ENCODE measurements around the gene ZNF644. TPM values are rescaled to one million over a fixed set of nuclear protein-coding genes. Genes with fewer than 3 reads are reported as not detected.

ZNF644 gene
- total RNA-seq, 1 experiment from 2014 or later, result 71.4 TPM

- POLR2A ChIA-PET, result no interaction called here
- H3K27ac Mint-ChIP-seq, result peak overlapping the region; percentile 50
- ATAC-seq (no peak), DNase-seq (ENCODE audit: low spot score) (no peak)
- H3K4me1 Mint-ChIP-seq, result peaks cover 27% of the 10 kb centered on the region
- CTCF ChIA-PET, result interaction anchor here (0.6 to 2.5 kb wide), 3 partner anchors 24 to 347 kb away, joined by 3 to 14 read pairs (median 3); no protein-coding TSS in a partner anchor
- H3K36me3 Mint-ChIP-seq, result no peaks in the 10 kb centered on the region
- no peaks in the 10 kb centered on the region for H3K9me3 Mint-ChIP-seq
- H3K4me3 Mint-ChIP-seq, result no peak overlapping the region
- TF ChIP-seq FOXJ3 (CRISPR knock-in tag; IDR thresholded peaks at IDR 0.05; ENCODE audit: borderline replicate concordance), result no peak
- TF ChIP-seq TCF7 (CRISPR knock-in tag; IDR thresholded peaks at IDR 0.05; ENCODE audit: low read depth), result no peak
- TF ChIP-seq ZNF317 (CRISPR knock-in tag; IDR thresholded peaks at IDR 0.05; ENCODE audit: borderline replicate concordance, low read depth), result no peak
- no peak for TF ChIP-seq CBFB (CRISPR knock-in tag; IDR thresholded peaks at IDR 0.05; ENCODE audit: low read depth)
- TF ChIP-seq ZNF232 (CRISPR knock-in tag; IDR thresholded peaks at IDR 0.05), result no peak
- TF ChIP-seq NFATC4 (CRISPR knock-in tag; IDR thresholded peaks at IDR 0.05), result no peak
- no peak for TF ChIP-seq STAT6 (CRISPR knock-in tag; conservative IDR thresholded peaks at IDR 0.05; ENCODE audit: low read depth)
- no peak for TF ChIP-seq E2F4 (CRISPR knock-in tag; IDR thresholded peaks at IDR 0.05; ENCODE audit: borderline replicate concordance, low read depth)
- H3K27me3 Mint-ChIP-seq (ENCODE audit: low read depth), result no peaks in the 10 kb centered on the region
These were observed 48.5 kb upstream of the ZNF644 start for GRCh38 chr1:91070298-91070697.

- peak; percentile 74 for ATAC-seq
- Mint-ChIP-seq H3K36me3 (no peaks in the 10 kb centered on the region), H3K4me3 (no peak overlapping the region), H3K27me3 (ENCODE audit: low read depth) (no peaks in the 10 kb centered on the region), H3K9me3 (peaks cover 14% of the 10 kb centered on the region), H3K4me1 (peaks cover 31% of the 10 kb centered on the region), H3K27ac (peak overlapping the region; percentile 20; the same call in 1 of the 2 replicates)
- ChIA-PET CTCF (interaction anchor here (1.0 to 1.3 kb wide), 2 partner anchors 99 to 343 kb away, joined by 3 to 5 read pairs; no protein-coding TSS in a partner anchor), POLR2A (no interaction called here)
- peak; percentile 24 for DNase-seq (ENCODE audit: low spot score)
- TF ChIP-seq NR3C1 (CRISPR knock-in tag; conservative IDR thresholded peaks at IDR 0.05; ENCODE audit: low read depth), result no peak
- no peak for TF ChIP-seq E2F4 (CRISPR knock-in tag; IDR thresholded peaks at IDR 0.05; ENCODE audit: borderline replicate concordance, low read depth)
- TF ChIP-seq E2F5 (CRISPR knock-in tag; IDR thresholded peaks at IDR 0.05), result no peak
- no peak for TF ChIP-seq OVOL2 (CRISPR knock-in tag; IDR thresholded peaks at IDR 0.05; ENCODE audit: borderline replicate concordance)
- TF ChIP-seq NFYB (CRISPR knock-in tag; conservative IDR thresholded peaks at IDR 0.05; ENCODE audit: low read depth), result no peak
- no peak for TF ChIP-seq ZNF425 (CRISPR knock-in tag; conservative IDR thresholded peaks at IDR 0.05)
- no peak for TF ChIP-seq IRF1 (CRISPR knock-in tag; IDR thresholded peaks at IDR 0.05)
- no peak for TF ChIP-seq TCF7 (CRISPR knock-in tag; IDR thresholded peaks at IDR 0.05; ENCODE audit: low read depth)
- no peak for TF ChIP-seq AR (CRISPR knock-in tag; IDR thresholded peaks at IDR 0.05)
- TF ChIP-seq ZNF317 (CRISPR knock-in tag; IDR thresholded peaks at IDR 0.05; ENCODE audit: borderline replicate concordance, low read depth), result no peak
- no peak for TF ChIP-seq JUN (CRISPR knock-in tag; IDR thresholded peaks at IDR 0.05)
- TF ChIP-seq ZNF281 (CRISPR knock-in tag; IDR thresholded peaks at IDR 0.05), result no peak
- no peak for TF ChIP-seq HMGA2 (CRISPR knock-in tag; IDR thresholded peaks at IDR 0.05)
- no peak for TF ChIP-seq TP53 (CRISPR knock-in tag; IDR thresholded peaks at IDR 0.05)
These were observed 44.7 kb upstream of the ZNF644 start for GRCh38 chr1:91066538-91066937.

Data from WTC11 (cell line).